IMR-90 (cell line): ENCODE measurements around the gene ARHGAP24. TPM values are rescaled to one million over a fixed set of nuclear protein-coding genes. Genes with fewer than 3 reads are reported as not detected.

Source experiments
- ATAC-seq: fragments of 200-7000 bp; cut with Tn5 transposase; 2 replicates; pipeline ENCODE4 v1.9.1; 2020; ENCODE audit warnings: low read depth, mild to moderate bottlenecking, moderate library complexity
- BruUV-seq: library from RNA; stranded (reverse); fragments of 400-500 nt; replicated peaks from 2 replicates; lab custom pipeline; 2021; lab: Mats Ljungman, UMichigan
- CTCF ChIA-PET: fragments of 300-600 bp; formaldehyde crosslinking; extraction: SDS; loops from one replicate; lab custom pipeline; 2021; ENCODE audit warnings: antibody characterized with exemption; lab: Yijun Ruan, JAX
- POLR2A ChIA-PET: fragments of 300-600 bp; sonication (Branson Sonifier 250); formaldehyde crosslinking; loops from one replicate; lab custom pipeline; 2022; ENCODE audit warnings: antibody characterized with exemption; ENCODE audit not compliant: unreplicated experiment; lab: Charles Lee
- DNase-seq: peaks from one replicate; pipeline ENCODE4 v3.0.0; 2013
- H2AFZ ChIP-seq: replicated peaks from 2 replicates; pipeline ENCODE3; 2013; ENCODE audit warnings: low read length, mild to moderate bottlenecking; ENCODE audit not compliant: poor library complexity
- H2AK5ac ChIP-seq: 2 replicates; pipeline ENCODE4 v1.6.1; 2013; ENCODE audit warnings: low read depth, low read length, inconsistent platforms
- H2AK9ac ChIP-seq: replicated peaks from 2 replicates; pipeline ENCODE3; 2013; ENCODE audit warnings: mild to moderate bottlenecking, low read depth, low read length, moderate library complexity; ENCODE audit not compliant: poor library complexity
- H2BK120ac ChIP-seq: 2 replicates; pipeline ENCODE4 v1.6.1; 2013; ENCODE audit warnings: low read depth, low read length, inconsistent platforms
- H2BK15ac ChIP-seq: 3 replicates; pipeline ENCODE4 v1.6.1; 2013; ENCODE audit warnings: low read depth, low read length, inconsistent platforms
- H2BK20ac ChIP-seq: 2 replicates; pipeline ENCODE4 v1.6.1; 2013; ENCODE audit warnings: low read depth, mild to moderate bottlenecking, inconsistent platforms, low read length, moderate library complexity
- H2BK5ac ChIP-seq: 2 replicates; pipeline ENCODE4 v1.6.1; 2013; ENCODE audit warnings: mild to moderate bottlenecking, low read depth, low read length, inconsistent platforms; ENCODE audit not compliant: poor library complexity, severe bottlenecking
- H3K14ac ChIP-seq: replicated peaks from 2 replicates; pipeline ENCODE4 v1.6.1; 2013; ENCODE audit warnings: low read depth, low read length, inconsistent platforms
- H3K18ac ChIP-seq: 2 replicates; pipeline ENCODE4 v1.6.1; 2013; ENCODE audit warnings: low read depth, low read length, control low read depth
- H3K23ac ChIP-seq: 2 replicates; pipeline ENCODE4 v1.6.1; 2013; ENCODE audit warnings: low read depth, low read length, inconsistent platforms
- H3K27ac ChIP-seq: 2 replicates; pipeline ENCODE4 v1.5.1; 2013; ENCODE audit warnings: mild to moderate bottlenecking, control low read depth, low read length; ENCODE audit not compliant: insufficient read depth
- H3K27me3 ChIP-seq: 2 replicates; pipeline ENCODE4 v1.6.1; 2013; ENCODE audit warnings: low read length; ENCODE audit not compliant: control insufficient read depth, insufficient read depth
- H3K36me3 ChIP-seq: 2 replicates; pipeline ENCODE4 v1.6.1; 2013; ENCODE audit warnings: low read length, mixed read lengths; ENCODE audit not compliant: control insufficient read depth, insufficient read depth
- H3K4ac ChIP-seq: 2 replicates; pipeline ENCODE4 v1.6.1; 2013; ENCODE audit warnings: low read depth, low read length, inconsistent platforms
- H3K4me1 ChIP-seq: 2 replicates; pipeline ENCODE4 v1.6.1; 2013; ENCODE audit warnings: low read length, mixed read lengths; ENCODE audit not compliant: control insufficient read depth, insufficient read depth
- H3K4me2 ChIP-seq: 2 replicates; pipeline ENCODE4 v1.6.1; 2013; ENCODE audit warnings: low read depth, mild to moderate bottlenecking, control low read depth, low read length, moderate library complexity
- H3K4me3 ChIP-seq: 2 replicates; pipeline ENCODE4 v1.5.1; 2013; ENCODE audit warnings: low read depth, mild to moderate bottlenecking, control low read depth, low read length, moderate library complexity; ENCODE audit not compliant: insufficient read depth
- H3K56ac ChIP-seq: 2 replicates; pipeline ENCODE4 v1.6.1; 2013; ENCODE audit warnings: low read length, inconsistent platforms; ENCODE audit not compliant: insufficient read depth; ENCODE audit errors: extremely low read depth
- H3K79me1 ChIP-seq, 2 experiments: 2 replicates each; pipeline ENCODE4 v1.6.1; 2013; ENCODE audit warnings: low read length in 2 of 2, inconsistent platforms in 1 of 2, low read depth in 1 of 2
- H3K9ac ChIP-seq: 2 replicates; pipeline ENCODE4 v1.6.1; 2013; ENCODE audit warnings: low read depth, low read length, control low read depth
- H3K9me1 ChIP-seq: 2 replicates; pipeline ENCODE4 v1.6.1; 2013; ENCODE audit warnings: low read length, inconsistent platforms; ENCODE audit not compliant: insufficient read depth
- H3K9me3 ChIP-seq: 2 replicates; pipeline ENCODE4 v1.6.1; 2013; ENCODE audit warnings: low read length; ENCODE audit not compliant: control insufficient read depth, insufficient read depth
- H4K20me1 ChIP-seq: 2 replicates; pipeline ENCODE4 v1.6.1; 2013; ENCODE audit warnings: low read length, inconsistent platforms; ENCODE audit not compliant: insufficient read depth
- H4K5ac ChIP-seq: 2 replicates; pipeline ENCODE4 v1.6.1; 2013; ENCODE audit warnings: mild to moderate bottlenecking, low read depth, low read length, control low read depth
- H4K8ac ChIP-seq, 2 experiments: 2 replicates each; pipeline ENCODE4 v1.6.1; 2013; ENCODE audit warnings: low read depth in 2 of 2, low read length in 2 of 2, control low read depth in 1 of 2, inconsistent platforms in 1 of 2
- H4K91ac ChIP-seq: 2 replicates; pipeline ENCODE4 v1.6.1; 2013; ENCODE audit warnings: low read depth, low read length, inconsistent platforms; ENCODE audit not compliant: insufficient read depth
- MAFK ChIP-seq: IDR thresholded peaks from 2 replicates; pipeline ENCODE4 v1.6.1; 2012; ENCODE audit warnings: low read depth, low read length, improper control_type of control experiment
- MAZ ChIP-seq: IDR thresholded peaks from 2 replicates; pipeline ENCODE4 v1.6.1; 2012; ENCODE audit warnings: low read depth, mild to moderate bottlenecking, low read length, improper control_type of control experiment, moderate library complexity, borderline replicate concordance
- MXI1 ChIP-seq: IDR thresholded peaks from 2 replicates; pipeline ENCODE4 v1.6.1; 2012; ENCODE audit warnings: low read depth, mild to moderate bottlenecking, low read length, moderate library complexity, borderline replicate concordance
- POLR2A ChIP-seq: IDR thresholded peaks from 2 replicates; pipeline ENCODE4 v1.6.1; 2012; ENCODE audit warnings: mild to moderate bottlenecking, low read depth, low read length
- SMC3 ChIP-seq: fragments of 150-350 bp; IDR thresholded peaks from 2 replicates; pipeline ENCODE4 v1.6.1; 2016; ENCODE audit warnings: low read depth, mild to moderate bottlenecking, antibody characterized with exemption, low read length, moderate library complexity
- WGBS, 2 experiments: methylation state at CpG; one replicate each; pipeline versions ENCODE4 v1.1.5 to v1.1.7; 2013; ENCODE audit warnings: missing lambda C conversion rate in 2 of 2; ENCODE audit not compliant: insufficient read length in 1 of 2; ENCODE audit errors: extremely low coverage in 2 of 2; 5-methylcytosine and 5-hydroxymethylcytosine counted together
- dilution Hi-C: fragments of 300-500 bp; cut with HindIII; formaldehyde crosslinking; loops from one replicate; pipeline ENCODE4 v1.14.3; 2018; ENCODE audit warnings: low sequenced_read_pairs; ENCODE audit not compliant: unreplicated experiment
- in situ Hi-C: fragments of 300-500 bp; cut with MboI; formaldehyde crosslinking; loops from 3 replicates; pipeline ENCODE4 v1.14.3; 2019; ENCODE audit warnings: low sequenced_read_pairs, inconsistent platforms, mixed read lengths
- intact Hi-C: fragments of 100-400 bp; cut with micrococcal nuclease; formaldehyde crosslinking; loops from 2 replicates; pipeline ENCODE4 v1.10.0; 2022
- polyA plus RNA-seq, 3 experiments: library from polyadenylated mRNA; depleted of rRNA; stranded (reverse); fragments of >200 nt; gene quantifications; 2 replicates each; pipeline ENCODE4 v1.2.3, GENCODE V29; 2012; ENCODE audit warnings: low replicate concordance in 1 of 3
- total RNA-seq: library from RNA; depleted of rRNA; stranded (reverse); fragments of >200 nt; gene quantifications from 2 replicates; pipeline ENCODE4 v1.2.3, GENCODE V29; 2012
- TF ChIP-seq, protein P1 (sequence below): conservative IDR thresholded peaks from 2 replicates; pipeline ENCODE4 v1.5.1; 2012; ENCODE audit warnings: mild to moderate bottlenecking, low read depth, low read length, improper control_type of control experiment
- TF ChIP-seq, protein P2 (sequence below): fragments of 150-350 bp; IDR thresholded peaks from 2 replicates; pipeline ENCODE4 v1.6.1; 2016; ENCODE audit warnings: low read depth, mild to moderate bottlenecking, low read length, moderate library complexity, borderline replicate concordance
- TF ChIP-seq, protein P3 (sequence below): fragments of 150-350 bp; IDR thresholded peaks from 2 replicates; pipeline ENCODE4 v1.6.1; 2017; ENCODE audit warnings: mild to moderate bottlenecking, antibody characterized with exemption, low read length, low read depth

Gene ARHGAP24
- total and polyA plus RNA-seq, 2 of the 4 experiments (the other 2 are of a cell fraction): 11.9 to 24.0 TPM

DNA sequence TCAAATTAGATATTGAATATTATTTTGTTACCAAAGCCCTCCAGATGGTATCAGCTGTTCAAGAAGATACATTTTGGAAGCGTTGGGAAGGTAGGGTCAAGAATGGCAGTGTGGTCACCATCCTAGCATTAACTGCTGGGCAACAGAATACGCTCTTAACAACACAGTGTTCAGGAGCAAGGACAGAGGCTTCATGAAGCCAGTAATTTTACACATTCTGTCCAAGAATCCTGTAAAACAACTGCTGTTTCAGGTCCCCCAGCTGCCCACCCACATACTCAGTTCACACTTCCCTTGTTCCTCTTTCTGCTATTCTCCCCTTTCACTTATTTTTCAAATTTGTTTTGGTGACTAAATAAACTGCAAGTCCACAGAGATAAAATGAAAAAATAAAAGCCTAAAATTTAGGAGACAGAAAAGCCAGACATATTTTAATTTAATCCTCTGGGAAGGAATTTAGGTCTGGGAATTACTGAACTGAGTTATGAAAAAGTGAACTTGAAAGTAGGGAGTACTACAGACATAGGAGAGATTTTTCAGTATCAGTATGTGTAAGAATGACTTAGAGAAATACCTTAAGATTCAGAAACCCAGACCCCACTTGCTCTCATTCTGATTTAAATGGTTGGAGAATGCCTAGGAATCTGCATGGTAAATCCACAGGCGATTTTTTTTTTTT lies 478.2 kb downstream of the ARHGAP24 start:
- Histone ChIP-seq H2BK15ac (no peak overlapping the region), H3K56ac (no peak overlapping the region), H2AK5ac (no peak overlapping the region), H3K23ac (no peak overlapping the region), H3K14ac (no peak overlapping the region), H2BK5ac (no peak overlapping the region), H3K9ac (no peak overlapping the region), H2AK9ac (no peak overlapping the region), H3K9me3 (no peaks in the 10 kb centered on the region), H4K91ac (no peak overlapping the region), H3K9me1 (no peaks in the 10 kb centered on the region), H3K79me1 (peaks cover 15 to 24% of the 10 kb centered on the region in 2 experiments; a peak in 3 of 4 replicates), H3K4ac (no peak overlapping the region), H3K4me1 (0 out of 2 replicates have a peak, but pooled peaks cover 2% of the 10 kb centered on the region), H4K8ac (no peak overlapping the region), H3K27ac (no peak overlapping the region), H2BK120ac (no peak overlapping the region), H3K36me3 (no peaks in the 10 kb centered on the region), H3K27me3 (no peaks in the 10 kb centered on the region), H3K4me2 (no peak overlapping the region), H3K18ac (no peak overlapping the region), H2AFZ (no peak overlapping the region), H4K5ac (no peak overlapping the region), H4K20me1 (no peaks in the 10 kb centered on the region; the same call in 1 of the 2 replicates), H3K4me3 (no peak overlapping the region), H2BK20ac (no peak overlapping the region)
- dilution Hi-C loops (no loop called here), intact Hi-C loops (no loop called here), in situ Hi-C loops (no loop called here)
- TF ChIP-seq, protein P1, sequence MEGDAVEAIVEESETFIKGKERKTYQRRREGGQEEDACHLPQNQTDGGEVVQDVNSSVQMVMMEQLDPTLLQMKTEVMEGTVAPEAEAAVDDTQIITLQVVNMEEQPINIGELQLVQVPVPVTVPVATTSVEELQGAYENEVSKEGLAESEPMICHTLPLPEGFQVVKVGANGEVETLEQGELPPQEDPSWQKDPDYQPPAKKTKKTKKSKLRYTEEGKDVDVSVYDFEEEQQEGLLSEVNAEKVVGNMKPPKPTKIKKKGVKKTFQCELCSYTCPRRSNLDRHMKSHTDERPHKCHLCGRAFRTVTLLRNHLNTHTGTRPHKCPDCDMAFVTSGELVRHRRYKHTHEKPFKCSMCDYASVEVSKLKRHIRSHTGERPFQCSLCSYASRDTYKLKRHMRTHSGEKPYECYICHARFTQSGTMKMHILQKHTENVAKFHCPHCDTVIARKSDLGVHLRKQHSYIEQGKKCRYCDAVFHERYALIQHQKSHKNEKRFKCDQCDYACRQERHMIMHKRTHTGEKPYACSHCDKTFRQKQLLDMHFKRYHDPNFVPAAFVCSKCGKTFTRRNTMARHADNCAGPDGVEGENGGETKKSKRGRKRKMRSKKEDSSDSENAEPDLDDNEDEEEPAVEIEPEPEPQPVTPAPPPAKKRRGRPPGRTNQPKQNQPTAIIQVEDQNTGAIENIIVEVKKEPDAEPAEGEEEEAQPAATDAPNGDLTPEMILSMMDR: no peak
- TF ChIP-seq POLR2A (no peak), MXI1 (no peak), SMC3 (no peak), MAFK (no peak), MAZ (no peak)
- TF ChIP-seq, protein P2, sequence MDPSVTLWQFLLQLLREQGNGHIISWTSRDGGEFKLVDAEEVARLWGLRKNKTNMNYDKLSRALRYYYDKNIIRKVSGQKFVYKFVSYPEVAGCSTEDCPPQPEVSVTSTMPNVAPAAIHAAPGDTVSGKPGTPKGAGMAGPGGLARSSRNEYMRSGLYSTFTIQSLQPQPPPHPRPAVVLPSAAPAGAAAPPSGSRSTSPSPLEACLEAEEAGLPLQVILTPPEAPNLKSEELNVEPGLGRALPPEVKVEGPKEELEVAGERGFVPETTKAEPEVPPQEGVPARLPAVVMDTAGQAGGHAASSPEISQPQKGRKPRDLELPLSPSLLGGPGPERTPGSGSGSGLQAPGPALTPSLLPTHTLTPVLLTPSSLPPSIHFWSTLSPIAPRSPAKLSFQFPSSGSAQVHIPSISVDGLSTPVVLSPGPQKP: no peak
- TF ChIP-seq, protein P3, sequence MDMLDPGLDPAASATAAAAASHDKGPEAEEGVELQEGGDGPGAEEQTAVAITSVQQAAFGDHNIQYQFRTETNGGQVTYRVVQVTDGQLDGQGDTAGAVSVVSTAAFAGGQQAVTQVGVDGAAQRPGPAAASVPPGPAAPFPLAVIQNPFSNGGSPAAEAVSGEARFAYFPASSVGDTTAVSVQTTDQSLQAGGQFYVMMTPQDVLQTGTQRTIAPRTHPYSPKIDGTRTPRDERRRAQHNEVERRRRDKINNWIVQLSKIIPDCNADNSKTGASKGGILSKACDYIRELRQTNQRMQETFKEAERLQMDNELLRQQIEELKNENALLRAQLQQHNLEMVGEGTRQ: no peak
- ATAC-seq: no peak; the same call in 1 of the 2 replicates
- CTCF ChIA-PET: no interaction called here
- BruUV-seq: no TSS peak
- POLR2A ChIA-PET: no interaction called here
- no CpG with 5 or more reads among the region's 3 CpGs for WGBS, 2 experiments
- no peak for DNase-seq
